ENCODE data around the gene OSTM1. TPM values are rescaled to one million over a fixed set of nuclear protein-coding genes. Genes with fewer than 3 reads are reported as not detected.
A peak's percentile ranks its signal among the peaks of the same experiment; 100 is the strongest.

OSTM1 gene
- total and polyA plus RNA-seq, 10 of the 15 experiments (the other 5 are each of a cell fraction or from before 2014, with no cell fraction given): 3.0 to 17.1 (median 5.8) TPM

DNA sequence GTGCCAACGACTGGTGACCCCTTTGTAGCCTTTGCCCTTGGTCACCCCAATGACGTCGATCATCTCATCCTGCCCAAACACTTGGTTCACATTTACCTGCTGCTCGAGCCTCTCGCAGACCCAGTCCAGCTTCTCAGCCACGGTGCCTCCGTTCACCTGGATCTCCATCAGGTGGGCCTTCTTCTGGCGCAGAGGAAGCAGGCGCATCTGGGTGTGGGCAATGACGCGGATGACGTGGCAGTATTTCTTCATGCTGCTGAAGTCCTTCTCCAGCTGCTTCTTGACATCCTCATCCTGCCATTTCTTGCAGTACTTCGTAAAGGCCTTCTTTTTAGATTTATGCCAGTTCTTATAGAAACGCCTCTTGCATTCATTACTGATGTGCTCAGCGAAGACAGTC, 69.7 kb downstream of the OSTM1 start (continued):
- TF ChIP-seq FOXM1 (IDR thresholded peaks at IDR 0.05; ENCODE audit: low read depth, low read length) (no peak), MTA3 (IDR thresholded peaks at IDR 0.05; ENCODE audit: borderline replicate concordance, low read length) (no peak), SREBF1 (IDR thresholded peaks at IDR 0.05; ENCODE audit: low read length) (no peak)

DNA sequence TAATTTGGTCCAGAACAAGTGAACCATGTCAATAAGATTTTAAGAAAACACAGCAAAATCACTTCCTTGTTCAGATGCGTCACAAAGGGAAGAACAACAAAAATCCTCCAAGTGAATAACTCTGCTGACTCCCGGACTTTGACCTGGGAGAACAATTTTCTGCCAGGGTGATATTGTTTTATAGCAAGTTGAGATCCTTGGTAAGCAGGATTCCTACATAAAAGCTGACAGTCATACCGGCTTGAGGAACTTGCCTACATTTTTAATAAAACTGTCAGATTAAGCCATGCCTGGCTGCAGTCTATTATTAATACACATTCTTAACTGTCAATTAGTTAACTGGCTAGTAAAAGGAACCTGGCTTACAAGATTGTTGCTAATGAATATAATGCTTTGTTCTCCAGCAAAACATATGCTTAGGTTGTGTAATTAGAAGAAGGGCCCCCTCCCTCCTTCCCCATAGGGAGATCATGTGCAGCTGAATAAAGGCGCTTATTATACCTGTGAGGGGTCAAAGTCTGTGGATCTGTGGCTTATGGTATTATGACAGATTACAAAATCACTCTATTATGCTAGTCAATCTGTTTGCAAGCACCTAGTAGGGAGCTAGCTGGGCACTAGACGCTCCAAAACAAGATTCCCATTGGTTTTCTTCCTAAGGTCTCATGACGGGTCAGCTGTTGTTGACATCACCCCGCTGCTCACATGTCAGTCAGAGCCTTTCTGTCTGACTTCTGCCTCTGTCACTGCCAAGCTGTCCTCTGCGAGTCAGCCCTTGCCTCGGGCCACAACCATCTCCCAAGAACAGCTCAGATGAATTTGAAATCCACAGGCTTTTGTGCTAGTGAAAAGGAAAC, 71.9 kb downstream of the OSTM1 start:
- no peak for ATAC-seq
- in situ Hi-C loops (cut with MboI) (no loop called here), intact Hi-C loops (cut with micrococcal nuclease; ENCODE audit: unreplicated experiment) (no loop called here)
- Histone ChIP-seq H3K27me3 (replicated peaks in 1 of 2; ENCODE audit: control insufficient read depth in 2 of 2, insufficient read depth in 2 of 2, low read length in 1 of 2) (no peaks in the 10 kb centered on the region; a peak in 1 of 4 replicates), H3K9ac (ENCODE audit: control insufficient read depth, insufficient read depth, low read length) (no peak overlapping the region), H3K36me3 (ENCODE audit: control insufficient read depth in 2 of 2, insufficient read depth in 2 of 2, low read length in 1 of 2) (no peaks in the 10 kb centered on the region), H4K20me1 (ENCODE audit: control insufficient read depth, insufficient read depth) (no peaks in the 10 kb centered on the region), H3K27ac (ENCODE audit: control insufficient read depth, insufficient read depth) (no peak overlapping the region), H2AFZ (ENCODE audit: control insufficient read depth, low read depth, low read length) (no peak overlapping the region), H3K4me1 (ENCODE audit: control insufficient read depth, insufficient read depth, low read length) (no peaks in the 10 kb centered on the region), H3K4me3 (no peak overlapping the region), H3K79me2 (ENCODE audit: control insufficient read depth, insufficient read depth, low read length) (no peaks in the 10 kb centered on the region), H3K4me2 (ENCODE audit: control insufficient read depth, insufficient read depth) (no peak overlapping the region), H3K9me3 (replicated peaks; ENCODE audit: control insufficient read depth, insufficient read depth, low read length) (no peaks in the 10 kb centered on the region)
- peak in 1 of 2 experiments; percentile 33; a peak in 1 of 4 replicates for TF ChIP-seq BHLHE40 (IDR thresholded peaks at IDR 0.05; ENCODE audit: borderline replicate concordance in 1 of 2, low read depth in 2 of 2, low read length in 1 of 2)
- TF ChIP-seq ZNF384 (IDR thresholded peaks at IDR 0.05; ENCODE audit: borderline replicate concordance, low read depth, low read length): no peak
- 0 out of 2 replicates have a peak, but pooled peaks have one; percentile 30 for TF ChIP-seq MTA2 (IDR thresholded peaks at IDR 0.05; ENCODE audit: low read depth)
- POLR2A ChIA-PET: no interaction called here
- CTCF ChIA-PET: no interaction called here
- WGBS (ENCODE audit: insufficient coverage, insufficient replicate concordance, low lambda C conversion rate, missing lambda C conversion rate): 34% methylated on average over 9 of the region's 9 CpGs
- SMC1A ChIA-PET (ENCODE audit: uncharacterized antibody, unreplicated experiment): no interaction called here
- RAD21 ChIA-PET (ENCODE audit: unreplicated experiment): no interaction called here
- no TSS peak for BruUV-seq (replicated peaks)
- FAIRE-seq: no peak
- DNase-seq (ENCODE audit: low read depth, low spot score): no peak
